ENCODE results near the gene MT1B.

DNA sequence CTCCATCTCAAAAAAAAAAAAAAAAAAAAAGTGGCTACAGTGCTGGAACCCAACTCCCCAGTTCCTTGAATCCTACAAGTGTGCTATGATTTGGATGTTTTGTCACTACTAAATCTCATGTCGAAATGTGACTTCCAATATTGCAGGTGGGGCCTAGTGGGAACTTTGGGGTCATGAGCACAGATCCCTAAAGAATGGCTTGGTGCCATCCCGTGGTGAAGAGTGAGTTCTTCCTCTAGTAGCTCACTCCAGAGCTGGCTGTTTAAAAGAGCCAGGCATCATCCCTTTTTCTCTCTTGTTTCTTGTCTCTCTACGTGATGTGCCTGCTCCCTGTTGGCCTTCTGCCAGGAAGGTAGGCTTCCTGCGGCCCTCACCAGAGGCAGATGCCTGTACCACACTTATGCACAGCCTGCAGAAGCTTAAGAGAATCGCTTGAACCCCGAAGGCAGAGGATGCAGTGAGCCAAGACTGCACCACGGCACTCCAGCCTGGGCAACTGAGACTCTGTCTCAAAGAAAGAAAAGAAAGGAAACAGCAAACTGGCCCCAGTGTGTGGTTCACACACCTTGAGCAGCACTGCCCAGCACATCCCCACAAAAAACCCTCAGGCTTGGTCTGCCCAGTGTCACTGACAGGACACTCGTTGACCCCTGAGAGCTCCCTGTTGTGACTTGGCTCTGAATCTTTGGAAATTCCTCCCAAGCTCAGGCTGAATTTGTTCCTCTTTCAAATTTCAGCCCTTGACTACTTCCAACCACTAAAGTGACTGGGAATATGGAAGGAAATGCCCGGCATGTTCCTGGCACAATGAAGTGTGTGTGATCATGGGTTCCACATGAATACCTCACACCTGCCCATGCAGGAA is 23.0 kb upstream of the MT1B start:
- TF ChIP-seq, protein P1, sequence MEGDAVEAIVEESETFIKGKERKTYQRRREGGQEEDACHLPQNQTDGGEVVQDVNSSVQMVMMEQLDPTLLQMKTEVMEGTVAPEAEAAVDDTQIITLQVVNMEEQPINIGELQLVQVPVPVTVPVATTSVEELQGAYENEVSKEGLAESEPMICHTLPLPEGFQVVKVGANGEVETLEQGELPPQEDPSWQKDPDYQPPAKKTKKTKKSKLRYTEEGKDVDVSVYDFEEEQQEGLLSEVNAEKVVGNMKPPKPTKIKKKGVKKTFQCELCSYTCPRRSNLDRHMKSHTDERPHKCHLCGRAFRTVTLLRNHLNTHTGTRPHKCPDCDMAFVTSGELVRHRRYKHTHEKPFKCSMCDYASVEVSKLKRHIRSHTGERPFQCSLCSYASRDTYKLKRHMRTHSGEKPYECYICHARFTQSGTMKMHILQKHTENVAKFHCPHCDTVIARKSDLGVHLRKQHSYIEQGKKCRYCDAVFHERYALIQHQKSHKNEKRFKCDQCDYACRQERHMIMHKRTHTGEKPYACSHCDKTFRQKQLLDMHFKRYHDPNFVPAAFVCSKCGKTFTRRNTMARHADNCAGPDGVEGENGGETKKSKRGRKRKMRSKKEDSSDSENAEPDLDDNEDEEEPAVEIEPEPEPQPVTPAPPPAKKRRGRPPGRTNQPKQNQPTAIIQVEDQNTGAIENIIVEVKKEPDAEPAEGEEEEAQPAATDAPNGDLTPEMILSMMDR (IDR thresholded peaks at IDR 0.05; ENCODE audit: low read depth, low read length): no peak
- TF ChIP-seq, protein P2, sequence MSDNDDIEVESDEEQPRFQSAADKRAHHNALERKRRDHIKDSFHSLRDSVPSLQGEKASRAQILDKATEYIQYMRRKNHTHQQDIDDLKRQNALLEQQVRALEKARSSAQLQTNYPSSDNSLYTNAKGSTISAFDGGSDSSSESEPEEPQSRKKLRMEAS (IDR thresholded peaks at IDR 0.05; ENCODE audit: low read depth, low read length): no peak
- no peak for TF ChIP-seq POLR2A (IDR thresholded peaks at IDR 0.05; ENCODE audit: extremely low read depth, insufficient read length)

All from NB4 (cell line).